GM12872 (cell line): ENCODE data around the gene ZBTB16.

ENCODE experiments used
- CTCF ChIP-seq: IDR thresholded peaks from 3 replicates; pipeline ENCODE4 v1.5.1; 2011; ENCODE audit warnings: low read depth, mild to moderate bottlenecking, low read length, moderate library complexity; ENCODE audit not compliant: insufficient read depth

Gene ZBTB16

GRCh38 chr11:114200351-114201133 is 141.0 kb downstream of the ZBTB16 start:
- TF ChIP-seq CTCF = no peak

- no peak for TF ChIP-seq CTCF
These were observed 141.7 kb downstream of the ZBTB16 start for GRCh38 chr11:114201219-114201618.

- no peak for TF ChIP-seq CTCF
These were observed 142.6 kb downstream of the ZBTB16 start for GRCh38 chr11:114202011-114202609.

GRCh38 chr11:114207096-114207495 is 147.6 kb downstream of the ZBTB16 start:
- no peak for TF ChIP-seq CTCF

- TF ChIP-seq CTCF = no peak
These were observed 148.9 kb downstream of the ZBTB16 start for GRCh38 chr11:114208377-114208776.

GRCh38 chr11:114209343-114209742 is 149.8 kb downstream of the ZBTB16 start:
- TF ChIP-seq CTCF = no peak

- TF ChIP-seq CTCF = no peak
These were observed 150.4 kb downstream of the ZBTB16 start for GRCh38 chr11:114209904-114210303.
